Keratinocyte (primary cell): ENCODE results near the gene ADD2.

Source experiments
- CTCF ChIP-seq, 3 experiments: IDR thresholded peaks in 1 of 3; conservative IDR thresholded peaks in 1 of 3; optimal IDR thresholded peaks in 1 of 3; 2 replicates in 2 of 3; 3 replicates in 1 of 3; pipeline versions ENCODE3 to v1.5.1; 2011; ENCODE audit warnings: low read length in 3 of 3, mild to moderate bottlenecking in 3 of 3, moderate library complexity in 2 of 3, control low read depth in 1 of 3, inconsistent platforms in 1 of 3; ENCODE audit not compliant: insufficient read depth in 2 of 3; ENCODE audit errors: extremely low read depth in 1 of 3
- EZH2 ChIP-seq: IDR thresholded peaks from one replicate; pipeline ENCODE4 v1.6.1; 2012; ENCODE audit warnings: inconsistent platforms, mild to moderate bottlenecking, low read length, moderate library complexity

GRCh38 chr2:70647873-70648481 lies 120.0 kb downstream of the ADD2 start:
- TF ChIP-seq CTCF (optimal IDR thresholded peaks at IDR 0.05 in 1 of 3, IDR thresholded peaks at IDR 0.05 in 1 of 3, conservative IDR thresholded peaks at IDR 0.05 in 1 of 3; ENCODE audit: extremely low read depth in 1 of 3, insufficient read depth in 2 of 3, low read length in 3 of 3) (peak; percentile 100), EZH2 (no peak)
